MV-4-11 (cell line): Measurements from ENCODE around the gene RGR.

Experiments used
- DNase-seq: peaks from one replicate; lab custom pipeline; 2025; lab: John Stamatoyannopoulos, UW

RGR gene, protein sequence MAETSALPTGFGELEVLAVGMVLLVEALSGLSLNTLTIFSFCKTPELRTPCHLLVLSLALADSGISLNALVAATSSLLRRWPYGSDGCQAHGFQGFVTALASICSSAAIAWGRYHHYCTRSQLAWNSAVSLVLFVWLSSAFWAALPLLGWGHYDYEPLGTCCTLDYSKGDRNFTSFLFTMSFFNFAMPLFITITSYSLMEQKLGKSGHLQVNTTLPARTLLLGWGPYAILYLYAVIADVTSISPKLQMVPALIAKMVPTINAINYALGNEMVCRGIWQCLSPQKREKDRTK

DNA sequence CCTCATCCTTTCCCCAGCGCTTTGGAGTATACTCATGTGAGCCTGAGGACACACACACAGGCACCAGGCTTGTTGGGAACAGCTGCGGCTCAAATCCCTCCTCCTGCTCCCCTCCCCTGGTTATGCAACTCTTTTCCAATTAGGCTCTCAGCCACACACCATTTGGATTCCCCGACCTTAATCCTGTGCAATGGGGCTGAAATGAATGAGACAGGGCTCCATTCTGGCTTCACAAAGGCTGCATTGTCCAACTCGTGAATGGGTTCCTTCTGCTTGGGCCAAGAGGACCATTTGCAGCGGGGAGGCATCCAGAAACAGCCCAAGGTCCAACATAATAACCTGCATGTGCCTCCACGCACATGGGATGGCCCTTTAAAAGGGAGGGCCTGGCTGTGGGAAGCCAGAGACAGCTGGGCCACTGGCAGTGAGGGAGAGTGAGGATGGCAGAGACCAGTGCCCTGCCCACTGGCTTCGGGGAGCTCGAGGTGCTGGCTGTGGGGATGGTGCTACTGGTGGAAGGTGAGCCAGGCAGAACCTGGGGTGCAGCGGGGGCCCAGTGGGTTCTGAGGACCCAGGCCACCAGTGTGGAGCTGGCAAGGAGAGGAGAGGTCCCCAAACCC is at the start of gene RGR:
Gene RGR (plus strand): TSS at position 403 of the 620 bp plus-strand sequence. CDS start 38 bp downstream, at position 441.
- DNase-seq: no peak

DNA sequence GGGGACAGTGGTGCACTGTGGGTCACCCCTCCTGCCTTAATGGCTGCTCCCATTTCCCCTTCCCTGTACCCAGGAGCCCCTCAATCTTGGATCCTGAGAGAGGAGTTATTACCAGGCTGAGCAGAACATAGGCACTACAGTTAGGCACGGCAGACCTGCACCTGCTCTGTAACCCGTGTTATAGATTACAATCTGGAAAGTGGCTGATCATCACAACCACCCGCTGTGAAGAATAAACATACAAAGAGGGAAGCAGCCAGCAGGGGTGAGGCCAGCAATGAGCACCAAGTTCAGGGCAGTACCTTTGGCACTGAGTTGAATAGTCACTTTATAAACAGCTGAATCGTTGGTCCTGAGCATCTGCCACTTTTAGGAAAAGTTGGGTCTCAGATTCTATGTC is 48.8 kb upstream of the RGR start:
- DNase-seq: no peak

DNA sequence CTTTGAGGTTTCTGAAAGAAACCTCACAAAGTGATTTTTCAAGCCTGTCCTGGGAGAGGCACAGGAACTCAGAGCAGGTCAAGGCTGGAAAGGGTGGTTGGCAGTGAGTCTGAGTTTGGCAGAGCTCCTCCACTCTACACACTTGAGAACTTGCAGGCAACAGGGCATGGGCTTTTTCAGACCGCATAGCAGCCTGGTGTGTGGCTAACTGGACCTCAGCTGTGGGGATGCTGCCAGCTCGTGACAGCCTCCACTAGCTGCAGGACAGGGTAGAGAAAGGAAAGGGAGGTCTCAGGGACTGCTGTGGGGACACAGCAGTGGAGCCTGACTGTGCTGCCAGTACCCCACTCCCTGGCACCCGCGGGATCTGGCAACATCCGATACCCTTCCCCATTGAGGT is 47.9 kb upstream of the RGR start:
- no peak for DNase-seq

DNA sequence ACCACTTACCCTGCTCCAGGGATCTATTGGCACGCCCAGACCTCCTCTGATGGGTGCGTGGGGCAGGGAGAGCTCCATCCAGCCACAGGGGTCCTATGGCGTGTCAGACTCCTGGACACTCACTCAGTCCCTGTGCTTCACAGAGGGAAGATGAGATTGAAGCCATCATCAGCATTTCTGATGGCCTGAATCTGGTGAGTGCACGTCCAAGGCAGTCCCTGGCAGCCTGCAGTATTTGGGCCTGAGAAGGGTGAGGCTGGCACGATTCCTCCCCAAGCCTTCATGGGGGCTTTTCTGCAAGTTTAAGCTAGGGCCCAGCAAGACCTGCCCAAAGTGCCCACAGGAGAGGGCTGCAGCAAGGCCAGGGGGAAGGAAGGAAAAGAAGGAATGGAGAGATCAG is 47.2 kb upstream of the RGR start:
- DNase-seq: no peak

DNA sequence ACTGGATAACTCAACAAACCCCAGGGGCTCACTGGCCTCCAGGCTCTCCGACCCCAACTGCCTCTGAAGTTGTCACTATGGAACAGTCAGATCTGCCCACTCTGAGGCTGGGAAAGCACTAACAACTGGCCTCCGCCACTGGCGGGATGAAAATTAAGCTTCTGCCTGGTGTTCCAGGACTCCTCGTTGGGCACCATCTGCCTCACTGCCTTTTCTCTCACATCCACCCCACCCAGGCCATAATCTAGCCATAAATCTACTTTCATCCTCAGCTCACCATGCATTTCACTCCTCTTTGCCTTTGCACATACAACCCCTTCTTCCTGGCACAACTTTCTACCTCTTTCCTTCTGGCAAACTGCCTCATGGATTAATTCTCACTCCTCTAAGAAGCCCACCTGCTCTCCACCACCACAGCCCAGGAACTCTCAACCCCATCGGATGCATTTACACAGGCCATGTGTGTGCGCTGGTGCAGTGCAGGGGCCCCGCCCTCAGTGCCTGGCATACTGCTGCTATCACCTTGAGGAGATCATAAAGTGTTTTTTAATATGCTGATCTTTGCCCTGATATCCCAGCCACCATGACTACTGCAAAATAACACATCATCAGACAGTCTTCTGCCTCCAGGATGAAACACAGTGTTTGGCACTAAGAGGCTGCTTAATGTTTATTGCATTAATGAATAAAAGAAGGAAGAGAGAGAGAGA is 46.5 kb upstream of the RGR start:
- DNase-seq: no peak

DNA sequence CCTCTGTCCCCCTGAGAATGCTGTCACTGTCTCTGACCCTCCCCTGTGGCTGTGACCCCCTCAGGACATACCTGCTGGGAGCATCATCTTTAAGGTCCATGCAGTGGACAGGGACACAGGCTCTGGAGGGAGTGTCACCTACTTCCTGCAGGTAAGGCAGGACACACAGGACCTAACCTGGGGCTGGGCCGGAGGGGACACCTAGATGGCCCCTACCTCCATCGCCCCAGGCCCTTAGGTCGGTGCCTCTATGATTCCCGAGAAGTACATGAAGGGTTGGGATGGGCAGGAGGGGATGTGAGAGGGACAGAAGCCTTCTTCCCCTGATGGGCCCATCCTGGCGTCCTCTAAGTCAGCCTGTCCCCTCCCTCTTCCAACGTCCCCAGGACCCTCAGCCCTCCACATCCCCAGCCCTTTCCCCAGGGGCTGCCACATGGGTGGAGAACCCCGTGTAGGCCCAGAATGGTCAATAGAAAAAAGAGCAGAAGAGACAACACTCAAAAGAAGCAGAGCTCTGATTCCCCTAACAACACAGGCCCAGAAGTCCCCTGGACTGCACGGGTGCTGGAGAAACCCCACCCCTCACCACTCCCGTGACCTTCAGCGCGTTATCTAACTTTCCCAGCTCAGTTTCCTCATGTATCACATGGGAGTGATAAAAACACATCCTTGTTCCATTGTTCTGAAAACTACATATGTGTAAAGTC is 44.2 kb upstream of the RGR start:
- no peak for DNase-seq

DNA sequence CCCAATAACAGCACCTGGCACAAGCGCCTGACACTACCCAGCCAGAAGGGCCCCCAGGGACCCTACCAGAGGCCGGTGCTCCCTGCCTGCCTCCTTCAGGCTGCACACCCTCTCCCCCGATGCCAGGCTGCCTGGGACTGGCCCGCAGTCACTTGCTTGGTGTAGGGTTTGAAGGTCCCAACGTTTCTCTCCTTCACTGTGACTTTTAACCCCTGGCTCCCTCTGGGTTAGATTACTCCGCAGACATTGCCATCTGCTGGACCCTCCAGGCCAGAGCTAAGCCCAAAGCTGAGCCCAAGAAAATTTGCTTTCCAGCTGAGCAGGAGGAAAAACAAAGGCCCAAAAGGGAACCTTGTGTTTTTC is 43.6 kb upstream of the RGR start:
- no peak for DNase-seq

DNA sequence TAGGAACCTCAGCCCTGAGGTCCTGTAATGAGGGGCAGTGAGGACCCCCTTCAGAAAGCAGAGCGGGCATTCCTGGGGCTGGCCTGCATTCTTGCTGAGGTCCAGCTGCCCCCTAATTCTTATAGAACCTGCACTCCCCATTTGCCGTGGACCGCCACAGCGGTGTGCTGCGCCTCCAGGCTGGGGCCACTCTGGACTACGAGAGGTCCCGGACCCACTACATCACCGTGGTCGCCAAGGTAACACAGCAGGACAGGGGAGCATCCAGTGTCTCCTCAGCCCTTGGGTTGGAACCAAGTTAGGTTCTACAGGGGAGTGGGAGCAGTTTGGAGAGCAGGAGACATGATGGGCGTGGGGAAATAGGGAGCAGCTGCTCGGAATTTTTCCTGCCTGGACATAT is 43.2 kb upstream of the RGR start:
- DNase-seq: no peak

DNA sequence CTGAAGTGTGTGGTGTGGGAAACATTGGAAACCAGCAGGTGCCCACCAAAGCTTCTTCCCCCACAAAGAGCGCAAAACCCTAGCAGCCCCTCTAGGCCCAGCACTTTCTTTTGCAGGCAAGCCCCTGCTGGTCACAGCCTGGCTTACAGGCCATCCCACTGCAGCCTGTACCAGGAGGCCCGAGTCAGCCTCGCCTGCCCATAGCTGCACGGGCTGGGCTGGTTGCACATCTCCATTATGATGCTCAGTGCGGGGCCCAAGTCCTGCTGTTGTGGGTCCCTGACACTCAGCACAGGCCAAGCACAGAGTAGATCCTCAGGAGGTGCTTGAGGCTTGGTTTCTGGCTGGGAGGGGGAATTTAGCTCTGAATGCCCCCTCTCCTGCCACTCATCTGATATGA is 42.5 kb upstream of the RGR start:
- DNase-seq: no peak

DNA sequence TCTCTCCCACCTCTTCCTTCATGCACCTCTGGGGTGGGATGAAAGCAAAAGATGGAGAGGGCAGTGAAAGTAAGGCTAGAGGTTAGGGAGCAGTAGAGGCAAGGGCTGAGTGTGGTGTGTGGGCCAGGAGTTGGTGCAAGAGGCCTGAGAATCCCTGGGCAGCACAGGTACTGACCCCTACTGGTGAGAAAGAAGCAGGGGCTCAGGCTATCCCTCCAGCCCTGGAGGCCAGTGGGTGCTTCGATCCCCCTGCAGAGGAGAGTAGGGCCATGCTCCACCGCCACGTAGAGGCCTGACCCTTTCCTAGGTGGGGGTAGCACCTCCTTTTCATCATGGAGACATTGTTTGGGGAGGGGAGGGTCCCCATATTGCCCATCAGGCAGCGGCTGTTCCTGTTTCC is 40.7 kb upstream of the RGR start:
- peak; percentile 7 for DNase-seq

DNA sequence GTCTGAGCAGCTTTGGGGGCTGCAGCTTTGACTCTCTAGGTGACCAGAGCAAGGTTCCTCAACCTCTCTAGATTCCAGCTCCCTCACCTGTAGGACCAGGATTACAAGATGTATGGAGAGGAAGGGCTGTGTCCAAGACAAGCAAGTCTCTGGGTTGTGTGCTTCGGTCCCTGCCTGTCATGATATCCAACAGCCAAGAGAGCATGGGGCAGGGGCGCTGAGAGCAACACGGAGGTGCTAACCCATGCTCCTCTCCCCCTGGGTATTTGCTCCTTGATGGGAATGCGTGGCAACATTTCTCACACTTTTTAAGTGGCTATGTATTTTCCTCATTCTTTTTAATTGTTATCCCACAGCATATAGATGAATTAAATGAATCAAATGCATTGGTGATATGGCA is 40.2 kb upstream of the RGR start:
- DNase-seq: no peak

DNA sequence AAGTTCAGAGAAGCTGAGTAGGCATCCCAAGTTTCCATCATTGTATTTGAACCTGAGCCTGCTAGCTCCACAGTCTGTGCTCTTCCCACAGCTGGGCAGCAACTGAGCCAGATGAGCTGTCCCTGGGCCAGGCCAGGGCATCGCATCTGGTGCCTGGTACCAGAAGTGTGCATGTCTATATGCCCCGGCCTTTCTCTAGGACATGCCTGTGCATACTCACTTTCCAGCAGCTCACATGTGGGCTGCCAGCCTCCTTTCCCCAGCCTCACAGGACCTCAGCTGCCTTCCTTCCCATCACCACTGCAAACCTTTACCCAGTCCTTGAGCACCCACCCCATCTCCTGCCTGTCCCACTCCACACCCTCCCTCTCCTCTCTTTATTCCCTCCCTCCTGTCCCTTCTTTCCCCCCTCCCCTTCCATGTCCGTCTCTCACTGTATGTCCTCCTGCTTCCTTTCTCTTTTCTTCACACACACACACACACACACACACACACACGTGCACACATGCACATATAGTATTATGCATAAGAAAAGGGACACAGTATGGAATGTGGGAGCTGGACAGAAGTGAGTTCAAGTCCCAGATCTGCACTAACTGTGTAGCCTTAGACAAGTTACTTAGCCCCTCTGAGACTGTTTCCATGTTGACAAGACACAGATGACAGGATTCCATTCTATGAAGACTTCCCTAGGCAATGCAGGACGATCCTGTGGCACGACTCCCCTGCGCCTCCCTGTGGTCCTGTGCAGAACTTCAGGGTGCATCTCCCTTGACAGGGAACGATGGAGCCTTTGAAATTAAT is 39.6 kb upstream of the RGR start:
- DNase-seq: peak; percentile 37

DNA sequence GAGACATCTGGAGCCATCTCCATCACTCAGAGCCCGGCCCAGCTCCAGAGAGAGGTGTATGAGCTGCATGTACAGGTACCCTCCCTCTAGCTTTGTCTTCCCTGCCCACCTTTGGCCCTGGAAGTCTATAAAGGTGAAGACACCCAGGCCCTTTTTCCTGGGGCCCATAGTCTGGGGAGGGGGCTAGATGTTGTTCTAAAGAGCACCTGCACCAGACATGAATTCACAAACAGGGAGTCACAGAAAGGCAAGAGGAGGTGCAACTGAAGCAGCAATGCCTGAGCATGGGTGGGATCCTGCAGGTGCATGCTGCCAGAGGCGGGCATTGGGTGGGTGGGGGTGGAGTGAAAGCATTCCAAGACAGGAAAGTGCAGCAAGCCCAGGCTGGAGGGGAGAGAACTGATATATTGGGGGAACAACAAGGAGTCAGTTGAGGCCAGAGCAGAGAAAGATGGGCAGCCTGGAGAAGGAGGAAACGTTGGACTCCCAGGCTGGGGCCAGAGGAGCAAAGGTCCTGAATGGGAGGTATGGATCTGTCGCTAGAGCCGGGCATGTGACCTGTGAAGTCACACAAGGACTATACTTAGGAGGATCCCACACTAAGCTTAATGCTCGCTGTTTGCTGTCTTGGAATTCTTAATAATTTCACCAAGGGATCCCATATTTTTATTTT is 38.9 kb upstream of the RGR start:
- no peak for DNase-seq

DNA sequence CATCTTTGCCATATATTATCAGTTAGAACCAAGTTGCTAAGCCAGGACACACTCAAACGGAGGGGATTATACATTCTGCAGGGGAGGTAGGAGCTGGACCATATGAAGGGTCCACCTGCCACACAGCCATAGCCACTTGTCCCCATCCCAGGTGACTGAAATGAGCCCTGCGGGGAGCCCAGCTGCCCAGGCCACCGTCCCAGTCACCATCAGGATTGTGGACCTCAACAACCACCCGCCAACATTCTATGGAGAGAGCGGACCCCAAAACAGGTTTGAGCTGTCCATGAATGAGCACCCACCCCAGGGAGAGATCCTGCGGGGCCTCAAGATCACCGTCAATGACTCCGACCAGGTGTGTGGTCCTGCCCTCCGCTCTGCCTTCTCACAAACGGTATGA is 36.8 kb upstream of the RGR start:
- no peak for DNase-seq

DNA sequence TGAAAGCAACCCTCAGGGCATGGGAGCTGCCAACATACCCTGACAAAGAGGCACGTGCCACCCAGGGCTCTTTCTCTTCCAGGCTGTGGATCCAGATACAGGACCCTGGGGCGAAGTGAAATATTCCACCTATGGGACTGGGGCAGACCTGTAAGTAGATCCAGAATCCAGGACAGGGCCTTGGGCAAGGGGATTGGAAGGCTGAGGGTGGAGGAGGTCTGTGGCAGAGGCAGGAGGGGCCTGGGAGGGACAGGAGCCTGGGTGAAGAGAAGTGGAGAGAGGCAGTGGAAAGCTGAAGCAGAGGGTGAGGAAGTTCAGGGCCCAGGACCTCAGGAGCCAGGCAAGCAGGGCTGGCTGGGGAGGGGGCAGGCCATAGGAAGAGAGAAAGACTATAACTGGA is 33.3 kb upstream of the RGR start:
- no peak for DNase-seq

DNA sequence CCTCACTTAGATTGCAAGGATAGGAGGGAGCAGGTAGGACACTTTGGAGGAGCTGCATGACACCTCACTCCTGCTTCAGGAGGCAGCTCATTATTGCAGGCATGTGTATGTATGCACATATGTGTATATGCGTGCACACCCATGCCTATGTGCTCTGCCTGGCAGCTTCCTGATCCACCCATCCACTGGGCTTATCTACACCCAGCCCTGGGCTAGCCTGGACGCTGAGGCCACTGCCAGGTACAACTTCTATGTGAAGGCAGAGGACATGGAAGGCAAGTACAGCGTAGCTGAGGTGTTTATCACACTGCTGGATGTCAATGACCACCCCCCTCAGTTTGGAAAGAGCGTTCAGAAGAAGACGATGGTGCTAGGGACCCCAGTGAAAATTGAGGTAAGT is 32.8 kb upstream of the RGR start:
- DNase-seq: no peak

DNA sequence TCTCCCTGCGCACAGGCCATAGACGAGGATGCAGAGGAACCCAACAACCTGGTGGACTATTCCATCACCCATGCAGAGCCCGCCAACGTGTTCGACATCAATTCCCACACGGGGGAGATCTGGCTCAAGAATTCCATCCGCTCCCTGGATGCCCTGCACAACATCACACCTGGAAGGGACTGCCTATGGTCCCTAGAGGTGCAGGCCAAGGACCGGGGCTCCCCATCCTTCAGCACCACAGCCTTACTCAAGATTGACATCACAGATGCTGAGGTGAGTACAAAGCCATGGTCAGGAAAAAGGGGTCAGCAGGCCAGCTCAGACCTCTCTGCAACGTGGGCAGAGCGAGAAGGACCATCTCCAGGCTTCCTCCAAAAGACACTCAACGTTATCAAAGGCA is 31.8 kb upstream of the RGR start:
- DNase-seq: no peak

DNA sequence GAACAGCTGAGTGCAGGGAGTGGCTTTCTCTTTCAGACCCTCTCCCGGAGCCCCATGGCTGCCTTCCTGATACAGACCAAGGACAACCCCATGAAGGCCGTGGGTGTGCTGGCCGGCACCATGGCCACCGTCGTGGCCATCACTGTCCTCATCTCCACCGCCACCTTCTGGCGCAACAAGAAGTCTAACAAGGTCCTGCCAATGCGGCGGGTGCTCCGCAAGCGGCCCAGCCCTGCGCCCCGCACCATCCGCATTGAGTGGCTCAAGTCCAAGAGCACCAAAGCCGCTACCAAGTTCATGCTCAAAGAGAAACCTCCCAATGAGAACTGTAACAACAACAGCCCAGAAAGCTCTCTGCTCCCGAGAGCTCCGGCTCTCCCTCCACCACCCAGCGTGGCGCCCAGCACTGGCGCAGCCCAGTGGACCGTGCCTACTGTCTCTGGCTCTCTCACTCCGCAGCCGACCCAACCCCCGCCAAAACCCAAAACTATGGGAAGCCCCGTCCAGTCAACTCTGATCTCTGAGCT is 30.7 kb upstream of the RGR start:
- DNase-seq: no peak

DNA sequence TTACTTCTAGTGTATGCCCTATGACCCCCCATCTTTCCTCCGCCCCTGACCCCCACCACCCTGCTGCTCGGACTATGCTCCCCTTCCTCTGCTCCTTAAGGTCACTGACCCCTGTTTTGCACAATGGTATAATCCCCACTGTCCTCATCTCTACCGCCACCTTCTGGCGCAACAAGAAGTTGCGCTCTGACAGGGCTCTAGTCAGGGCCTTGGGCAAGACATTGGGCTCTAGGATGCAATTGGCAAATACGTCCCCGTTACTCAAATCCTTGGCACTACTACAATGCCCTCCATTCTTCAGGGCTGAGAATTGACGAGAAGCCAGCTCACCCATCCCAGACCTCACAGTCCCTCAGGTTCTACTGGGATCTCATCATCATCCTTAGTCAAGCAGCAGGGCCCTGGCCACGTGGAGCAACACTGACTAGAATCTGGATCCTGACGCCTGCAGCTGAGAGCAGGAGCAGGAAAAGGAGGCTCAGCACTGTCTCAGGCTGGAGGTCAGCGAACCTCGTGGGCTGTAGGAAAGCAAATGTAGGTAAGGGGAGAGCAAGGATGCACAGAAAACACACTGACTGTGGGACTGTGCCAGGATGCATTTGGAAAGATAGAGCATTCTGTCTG is 30.1 kb upstream of the RGR start:
- peak; percentile 5 for DNase-seq

DNA sequence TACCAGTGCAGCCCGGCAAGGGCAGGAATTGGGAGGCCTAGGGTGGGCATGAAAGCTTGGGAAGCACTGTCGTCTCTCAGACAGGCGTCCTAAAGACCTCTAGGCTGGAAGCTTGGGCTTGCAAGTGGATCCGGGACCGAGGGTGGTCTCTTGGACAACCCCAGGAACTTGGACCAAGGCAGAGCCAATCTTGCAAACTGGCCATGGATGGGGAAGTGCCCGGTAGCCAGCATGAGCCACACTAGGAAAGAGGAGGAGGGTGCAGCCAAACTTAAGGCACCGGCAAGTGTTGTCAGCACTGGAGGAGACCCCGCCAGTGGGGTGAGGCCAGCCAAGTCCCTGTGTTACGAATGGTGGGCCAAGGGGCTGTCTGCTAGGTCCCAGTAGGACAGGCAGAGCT is 28.0 kb upstream of the RGR start:
- no peak for DNase-seq

DNA sequence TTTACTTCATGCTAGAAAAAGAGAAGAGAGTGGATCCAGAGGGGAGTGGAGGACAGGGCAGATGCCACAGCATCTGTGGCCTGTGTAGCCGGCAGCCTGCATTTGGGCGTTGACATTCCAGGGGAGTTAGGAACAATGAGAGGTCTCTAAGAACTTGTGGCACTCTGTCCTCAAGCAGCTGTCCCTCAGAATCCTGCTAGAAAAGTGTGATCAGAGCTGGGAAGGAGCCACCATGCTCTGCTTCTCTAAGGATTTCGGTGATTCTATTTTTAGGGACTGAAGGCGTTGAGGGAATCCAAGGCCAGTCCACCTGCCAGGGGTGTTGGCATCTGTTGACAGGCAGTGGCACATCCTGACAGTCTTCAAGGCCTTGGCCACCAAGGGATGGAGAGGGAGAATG is 27.1 kb upstream of the RGR start:
- no peak for DNase-seq
